ENCODE results near the gene RUFY1.
"Not testable (repeated sequence)": the region's sequence is repeated elsewhere in the genome, so short reads cannot be mapped to it uniquely, and the experiment has no call there.

Gene RUFY1, protein sequence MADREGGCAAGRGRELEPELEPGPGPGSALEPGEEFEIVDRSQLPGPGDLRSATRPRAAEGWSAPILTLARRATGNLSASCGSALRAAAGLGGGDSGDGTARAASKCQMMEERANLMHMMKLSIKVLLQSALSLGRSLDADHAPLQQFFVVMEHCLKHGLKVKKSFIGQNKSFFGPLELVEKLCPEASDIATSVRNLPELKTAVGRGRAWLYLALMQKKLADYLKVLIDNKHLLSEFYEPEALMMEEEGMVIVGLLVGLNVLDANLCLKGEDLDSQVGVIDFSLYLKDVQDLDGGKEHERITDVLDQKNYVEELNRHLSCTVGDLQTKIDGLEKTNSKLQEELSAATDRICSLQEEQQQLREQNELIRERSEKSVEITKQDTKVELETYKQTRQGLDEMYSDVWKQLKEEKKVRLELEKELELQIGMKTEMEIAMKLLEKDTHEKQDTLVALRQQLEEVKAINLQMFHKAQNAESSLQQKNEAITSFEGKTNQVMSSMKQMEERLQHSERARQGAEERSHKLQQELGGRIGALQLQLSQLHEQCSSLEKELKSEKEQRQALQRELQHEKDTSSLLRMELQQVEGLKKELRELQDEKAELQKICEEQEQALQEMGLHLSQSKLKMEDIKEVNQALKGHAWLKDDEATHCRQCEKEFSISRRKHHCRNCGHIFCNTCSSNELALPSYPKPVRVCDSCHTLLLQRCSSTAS

DNA sequence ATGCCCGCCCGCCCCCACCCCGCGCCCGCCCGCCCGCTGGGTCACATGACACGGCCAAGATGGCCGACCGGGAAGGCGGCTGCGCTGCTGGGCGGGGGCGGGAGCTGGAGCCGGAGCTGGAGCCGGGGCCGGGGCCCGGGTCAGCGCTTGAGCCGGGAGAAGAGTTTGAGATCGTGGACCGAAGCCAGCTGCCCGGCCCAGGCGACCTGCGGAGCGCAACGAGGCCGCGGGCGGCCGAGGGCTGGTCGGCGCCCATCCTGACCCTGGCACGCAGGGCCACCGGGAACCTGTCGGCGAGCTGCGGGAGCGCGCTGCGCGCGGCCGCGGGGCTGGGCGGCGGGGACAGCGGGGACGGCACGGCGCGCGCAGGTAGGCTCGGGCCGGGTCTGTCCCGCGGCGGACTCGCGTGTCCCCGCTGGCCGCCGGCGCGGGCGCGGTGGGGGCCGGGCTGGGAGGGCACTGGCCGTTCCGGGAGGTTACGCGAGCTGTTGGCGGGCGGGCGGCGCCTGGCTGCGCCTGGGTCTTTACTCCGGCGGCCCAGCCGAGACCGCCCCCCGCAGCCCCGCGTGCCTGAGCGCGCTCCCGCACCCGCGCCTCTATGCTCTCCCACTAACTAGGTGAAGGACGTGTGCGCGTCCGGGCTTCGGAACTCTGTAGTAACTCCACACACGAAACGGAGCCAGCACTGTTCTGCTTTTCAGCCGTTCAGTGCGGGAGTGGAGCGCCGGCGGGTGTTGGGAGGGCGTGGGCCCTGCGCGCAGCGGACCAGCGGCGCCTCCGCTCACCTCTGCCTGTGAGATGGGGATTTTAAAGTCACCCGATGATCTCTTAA, at the start of gene RUFY1:
TSS of gene RUFY1 (plus strand) at position 44 of the 832 bp plus-strand sequence. CDS start at position 60, 16 bp downstream.
- Histone ChIP-seq H3K9me2 (ENCODE audit: low read depth, low read length) (no peaks in the 10 kb centered on the region), H3K27ac (ENCODE audit: low read depth, low read length, poor library complexity, severe bottlenecking) (peak within 1 kb of the TSS; percentile 92), H4K20me1 (ENCODE audit: insufficient read depth, low read length) (no peaks in the 10 kb centered on the region), H3K4me1 (ENCODE audit: insufficient read depth, low read length, severe bottlenecking) (peaks cover 23% of the 10 kb centered on the region), H3K27me3 (ENCODE audit: insufficient read depth, low read length) (no peaks in the 10 kb centered on the region), H3K9ac (ENCODE audit: low read length) (peak within 1 kb of the TSS; percentile 78), H3K79me2 (ENCODE audit: insufficient read depth, low read length) (peaks cover 13% of the 10 kb centered on the region), H3K4me2 (ENCODE audit: low read length) (peak within 1 kb of the TSS; percentile 62), H3F3A (ENCODE audit: insufficient read depth, low read length) (no peaks in the 10 kb centered on the region), H3K4me3 (ENCODE audit: low read depth, low read length, poor library complexity, severe bottlenecking) (peak within 1 kb of the TSS; percentile 73), H2AFZ (ENCODE audit: low read length) (no peak within 1 kb of the TSS), H3K36me3 (ENCODE audit: insufficient read depth, low read length) (peaks cover 6% of the 10 kb centered on the region), H3K9me3 (ENCODE audit: low read length) (no peaks in the 10 kb centered on the region)
- no peak for TF ChIP-seq EZH2 (IDR thresholded peaks at IDR 0.05; ENCODE audit: borderline replicate concordance, low read length)
- TF ChIP-seq, protein P1, sequence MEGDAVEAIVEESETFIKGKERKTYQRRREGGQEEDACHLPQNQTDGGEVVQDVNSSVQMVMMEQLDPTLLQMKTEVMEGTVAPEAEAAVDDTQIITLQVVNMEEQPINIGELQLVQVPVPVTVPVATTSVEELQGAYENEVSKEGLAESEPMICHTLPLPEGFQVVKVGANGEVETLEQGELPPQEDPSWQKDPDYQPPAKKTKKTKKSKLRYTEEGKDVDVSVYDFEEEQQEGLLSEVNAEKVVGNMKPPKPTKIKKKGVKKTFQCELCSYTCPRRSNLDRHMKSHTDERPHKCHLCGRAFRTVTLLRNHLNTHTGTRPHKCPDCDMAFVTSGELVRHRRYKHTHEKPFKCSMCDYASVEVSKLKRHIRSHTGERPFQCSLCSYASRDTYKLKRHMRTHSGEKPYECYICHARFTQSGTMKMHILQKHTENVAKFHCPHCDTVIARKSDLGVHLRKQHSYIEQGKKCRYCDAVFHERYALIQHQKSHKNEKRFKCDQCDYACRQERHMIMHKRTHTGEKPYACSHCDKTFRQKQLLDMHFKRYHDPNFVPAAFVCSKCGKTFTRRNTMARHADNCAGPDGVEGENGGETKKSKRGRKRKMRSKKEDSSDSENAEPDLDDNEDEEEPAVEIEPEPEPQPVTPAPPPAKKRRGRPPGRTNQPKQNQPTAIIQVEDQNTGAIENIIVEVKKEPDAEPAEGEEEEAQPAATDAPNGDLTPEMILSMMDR (IDR thresholded peaks at IDR 0.05; ENCODE audit: low read length): no peak

DNA sequence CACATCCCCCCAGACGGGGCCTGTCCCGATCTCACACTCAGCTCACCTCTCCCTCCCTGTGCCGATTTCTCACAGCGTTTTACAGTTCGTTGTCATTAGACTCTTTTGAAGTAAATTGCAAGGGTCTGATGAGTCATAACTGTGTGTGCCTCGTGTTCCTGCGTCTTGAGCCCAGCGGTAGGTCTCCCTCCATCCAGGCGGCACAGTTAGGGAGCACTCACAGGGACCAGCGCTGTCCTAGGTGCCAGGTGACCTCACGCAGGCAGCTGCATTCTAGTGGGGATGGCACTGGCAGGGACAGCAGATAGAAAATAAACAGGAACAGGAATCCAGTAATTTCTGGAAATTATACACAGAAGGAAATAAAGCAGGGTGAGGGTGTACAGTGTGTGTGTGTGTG, 48.4 kb upstream of the RUFY1 start:
- H4K20me1 ChIP-seq (ENCODE audit: insufficient read depth, low read length); H3K4me2 ChIP-seq (ENCODE audit: low read length); H3K27me3 ChIP-seq (ENCODE audit: insufficient read depth, low read length); H2AFZ ChIP-seq (ENCODE audit: low read length); H3K36me3 ChIP-seq (ENCODE audit: insufficient read depth, low read length); H3K79me2 ChIP-seq (ENCODE audit: insufficient read depth, low read length); H3F3A ChIP-seq (ENCODE audit: insufficient read depth, low read length); H3K9ac ChIP-seq (ENCODE audit: low read length); H3K9me3 ChIP-seq (ENCODE audit: low read length); H3K4me1 ChIP-seq (ENCODE audit: insufficient read depth, low read length, severe bottlenecking); H3K4me3 ChIP-seq (ENCODE audit: low read depth, low read length, poor library complexity, severe bottlenecking); H3K9me2 ChIP-seq (ENCODE audit: low read depth, low read length); H3K27ac ChIP-seq (ENCODE audit: low read depth, low read length, poor library complexity, severe bottlenecking): not testable (repeated sequence)

DNA sequence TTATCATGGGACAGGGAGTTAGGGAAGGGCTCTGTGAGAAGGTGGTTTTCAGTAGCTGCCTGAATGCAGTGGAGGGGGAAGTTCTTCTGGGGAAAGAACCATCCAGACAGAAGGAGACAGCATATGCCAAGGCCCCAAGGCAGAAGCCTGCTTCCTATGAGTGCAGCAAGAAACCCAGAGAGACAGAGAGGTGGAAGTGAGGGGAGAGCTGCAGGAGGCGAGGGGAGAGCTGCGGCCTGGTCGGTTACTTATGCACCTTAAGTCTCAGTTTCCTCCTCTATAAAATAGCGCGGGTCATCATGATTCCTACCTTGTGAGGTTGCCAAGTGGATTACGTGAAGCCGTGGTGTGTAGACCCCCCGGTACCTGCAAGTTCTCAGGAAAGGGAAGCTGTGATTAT, 47.9 kb upstream of the RUFY1 start:
- not testable (repeated sequence) for H3K27me3 ChIP-seq (ENCODE audit: insufficient read depth, low read length); H2AFZ ChIP-seq (ENCODE audit: low read length); H3K36me3 ChIP-seq (ENCODE audit: insufficient read depth, low read length); H3K9me3 ChIP-seq (ENCODE audit: low read length); H3K79me2 ChIP-seq (ENCODE audit: insufficient read depth, low read length); H4K20me1 ChIP-seq (ENCODE audit: insufficient read depth, low read length); H3K4me3 ChIP-seq (ENCODE audit: low read depth, low read length, poor library complexity, severe bottlenecking); H3K4me2 ChIP-seq (ENCODE audit: low read length); H3K27ac ChIP-seq (ENCODE audit: low read depth, low read length, poor library complexity, severe bottlenecking); H3F3A ChIP-seq (ENCODE audit: insufficient read depth, low read length); H3K9me2 ChIP-seq (ENCODE audit: low read depth, low read length); H3K9ac ChIP-seq (ENCODE audit: low read length); H3K4me1 ChIP-seq (ENCODE audit: insufficient read depth, low read length, severe bottlenecking)

DNA sequence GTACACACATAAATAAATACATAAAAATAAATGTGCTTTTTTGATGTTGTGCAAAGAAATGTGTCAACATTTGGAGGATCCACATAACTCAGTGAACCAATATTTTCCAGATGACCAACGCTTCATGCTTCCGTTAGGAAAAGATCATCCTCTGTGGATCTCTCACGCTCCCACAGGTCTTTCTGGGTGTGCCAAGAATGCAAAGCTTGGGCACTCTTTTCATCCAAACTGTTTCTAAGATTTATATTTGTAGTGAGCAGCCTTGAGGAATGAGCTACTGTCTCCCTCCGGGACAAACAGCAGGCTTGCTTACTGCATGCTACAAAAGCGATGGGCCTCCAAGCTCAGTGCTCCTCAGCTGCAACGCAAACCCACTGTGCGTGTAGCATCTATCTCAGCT, 46.2 kb upstream of the RUFY1 start:
- Histone ChIP-seq H3K27me3 (ENCODE audit: insufficient read depth, low read length) (no peaks in the 10 kb centered on the region), H3K79me2 (ENCODE audit: insufficient read depth, low read length) (no peaks in the 10 kb centered on the region), H3K4me3 (ENCODE audit: low read depth, low read length, poor library complexity, severe bottlenecking) (no peak overlapping the region), H3K9ac (ENCODE audit: low read length) (no peak overlapping the region), H3F3A (ENCODE audit: insufficient read depth, low read length) (no peaks in the 10 kb centered on the region), H3K27ac (ENCODE audit: low read depth, low read length, poor library complexity, severe bottlenecking) (no peak overlapping the region), H3K4me2 (ENCODE audit: low read length) (no peak overlapping the region), H3K36me3 (ENCODE audit: insufficient read depth, low read length) (no peaks in the 10 kb centered on the region), H3K9me2 (ENCODE audit: low read depth, low read length) (no peaks in the 10 kb centered on the region), H3K9me3 (ENCODE audit: low read length) (no peaks in the 10 kb centered on the region), H4K20me1 (ENCODE audit: insufficient read depth, low read length) (no peaks in the 10 kb centered on the region), H2AFZ (ENCODE audit: low read length) (no peak overlapping the region), H3K4me1 (ENCODE audit: insufficient read depth, low read length, severe bottlenecking) (peaks cover 5% of the 10 kb centered on the region)
- TF ChIP-seq, protein P1 (IDR thresholded peaks at IDR 0.05; ENCODE audit: low read length): no peak
- no peak for TF ChIP-seq EZH2 (IDR thresholded peaks at IDR 0.05; ENCODE audit: borderline replicate concordance, low read length)

Data from OCI-LY1 (cell line).